HG03558 (cell line): ENCODE data around the gene ANTXR2.

Experiments
- ATAC-seq: cut with Tn5 transposase; IDR thresholded peaks from one replicate; pipeline ENCODE4 v1.9.1; 2021; ENCODE audit warnings: moderate number of reproducible peaks; ENCODE audit not compliant: unreplicated experiment; ENCODE audit errors: extremely low read depth

ANTXR2 gene

GRCh38 chr4:80070880-80071603, 2.0 kb downstream of the ANTXR2 start:
- ATAC-seq = no peak

DNA sequence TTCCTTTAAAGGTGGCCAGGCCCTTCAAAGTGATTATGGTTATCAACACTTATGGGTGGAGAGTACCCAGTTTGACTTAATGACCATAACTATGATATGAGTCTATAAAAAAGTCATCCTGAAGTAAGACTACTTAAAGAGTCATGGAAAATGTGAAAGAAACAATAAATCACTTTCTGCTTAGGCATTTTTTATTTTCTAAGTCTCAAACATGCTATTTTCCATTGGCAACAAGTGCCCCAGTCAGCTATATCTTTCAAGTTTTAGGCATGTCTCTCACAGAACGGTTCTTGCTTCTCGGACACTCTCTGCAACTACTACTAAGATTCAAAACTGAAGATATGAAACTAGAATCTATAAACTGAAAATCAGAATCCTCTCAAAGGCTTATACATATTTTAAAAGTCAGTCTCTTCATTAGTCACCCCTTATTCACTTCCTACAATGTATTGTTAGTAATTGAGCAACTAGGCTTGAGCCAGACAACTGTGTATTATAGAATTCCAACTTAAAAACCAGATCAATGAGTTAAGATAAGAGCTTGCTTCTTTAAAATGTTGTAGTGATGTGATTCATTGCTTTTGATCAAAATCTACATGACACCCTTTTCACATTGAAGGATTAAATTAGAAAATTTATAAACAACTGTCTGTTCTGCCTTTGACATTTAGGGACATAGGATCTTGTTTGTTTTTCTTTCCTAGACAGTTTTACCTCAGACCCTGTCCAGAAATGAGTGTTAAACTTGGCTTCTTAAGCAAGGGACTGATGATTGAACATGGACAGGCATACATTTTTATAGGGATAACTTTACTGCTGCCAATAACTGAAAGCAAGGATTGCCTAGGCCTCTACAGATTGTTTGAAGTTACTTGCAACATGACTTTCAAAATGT, 2.9 kb downstream of the ANTXR2 start:
- no peak for ATAC-seq

DNA sequence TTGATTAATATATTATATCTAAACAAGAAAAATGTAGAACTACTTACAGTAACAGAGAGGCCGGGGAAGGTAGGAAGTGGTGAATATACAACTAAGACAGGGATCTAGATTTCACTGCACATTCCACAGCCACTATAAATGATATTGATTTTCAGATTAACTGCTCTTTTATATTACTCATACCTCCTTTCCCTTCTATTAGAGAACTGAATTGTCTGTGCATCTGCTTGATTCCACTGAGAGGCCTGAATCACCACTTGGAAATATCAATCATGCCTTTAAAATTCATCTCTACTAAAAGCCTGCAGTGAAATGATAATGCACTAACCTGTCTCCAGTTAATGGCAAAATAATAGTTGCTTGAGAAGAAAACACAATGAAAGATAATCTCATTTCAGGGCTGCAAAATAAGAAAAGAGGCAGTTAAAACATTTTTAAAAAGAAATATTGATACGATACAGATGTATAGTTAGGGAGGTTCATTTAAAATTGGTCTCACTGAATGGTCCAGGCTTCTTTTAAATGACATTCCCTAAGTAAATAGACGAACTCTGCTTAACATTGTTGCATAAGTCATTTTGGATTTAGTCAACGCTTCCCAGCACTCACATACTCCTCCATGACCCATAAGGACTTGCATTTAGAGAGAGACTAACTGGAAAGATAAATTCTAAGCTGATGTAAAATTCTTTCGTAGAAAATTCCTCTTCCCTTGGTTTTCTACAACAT, 3.8 kb downstream of the ANTXR2 start:
- no peak for ATAC-seq

- ATAC-seq = no peak
These were observed 7.4 kb downstream of the ANTXR2 start for GRCh38 chr4:80065601-80066000.

DNA sequence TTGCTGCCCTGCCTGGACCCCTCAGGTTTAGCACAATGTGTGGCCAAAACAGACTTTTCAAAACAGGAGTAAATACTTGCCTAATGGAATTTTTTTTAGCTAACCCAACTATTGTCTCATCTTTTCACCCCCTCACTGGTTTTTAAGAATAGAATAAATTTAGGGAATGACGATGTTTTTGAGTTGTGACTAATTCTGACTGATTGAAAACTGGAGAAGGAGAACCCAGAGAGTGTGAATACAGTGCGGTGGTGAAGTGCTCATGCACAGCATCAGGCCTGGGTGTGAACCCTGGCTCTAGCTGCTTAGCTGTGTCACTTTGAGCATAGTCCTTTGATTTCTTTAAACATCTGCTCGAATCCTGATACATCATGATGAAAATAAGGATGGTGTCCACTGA, 10.5 kb downstream of the ANTXR2 start:
- no peak for ATAC-seq

- ATAC-seq = no peak
These were observed 12.2 kb downstream of the ANTXR2 start for GRCh38 chr4:80060804-80061203.

GRCh38 chr4:80058740-80059139, 14.3 kb downstream of the ANTXR2 start:
- peak; percentile 98 for ATAC-seq

GRCh38 chr4:80054375-80054774, 18.7 kb downstream of the ANTXR2 start:
- no peak for ATAC-seq

DNA sequence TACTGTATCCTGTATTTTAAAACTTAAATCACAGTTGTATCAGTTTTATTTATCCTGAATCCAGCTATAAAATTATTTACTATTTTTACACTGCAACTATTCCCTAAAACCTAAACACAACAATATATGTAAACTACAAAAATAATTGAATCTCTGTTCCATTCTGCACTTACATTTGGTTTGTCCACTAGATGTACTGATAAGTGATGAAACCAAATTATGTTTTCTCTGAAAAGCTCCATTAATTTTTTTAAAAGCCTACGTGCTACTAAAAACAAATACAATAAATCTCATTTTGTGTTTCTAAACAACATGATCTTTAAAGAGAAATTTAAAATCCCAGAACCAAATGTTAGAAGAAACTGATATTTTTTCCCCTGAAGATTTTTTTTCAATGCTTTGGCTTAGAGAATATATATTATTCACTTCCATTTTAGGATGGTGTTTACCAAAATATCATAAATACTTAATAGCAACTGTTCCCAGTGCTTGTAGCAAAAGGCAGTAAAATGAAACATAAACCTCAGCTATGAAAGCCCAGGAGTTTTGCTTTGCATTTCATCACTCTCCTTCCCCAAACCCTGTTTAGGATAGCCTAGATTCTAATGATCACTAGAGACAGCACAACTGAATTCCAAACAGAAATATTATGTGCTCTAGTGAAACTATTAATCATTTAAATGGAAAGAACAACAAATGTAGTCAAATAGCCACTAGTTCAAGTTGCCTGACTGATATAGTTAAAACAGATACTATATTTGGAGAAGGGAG, 19.7 kb downstream of the ANTXR2 start:
- ATAC-seq = no peak

DNA sequence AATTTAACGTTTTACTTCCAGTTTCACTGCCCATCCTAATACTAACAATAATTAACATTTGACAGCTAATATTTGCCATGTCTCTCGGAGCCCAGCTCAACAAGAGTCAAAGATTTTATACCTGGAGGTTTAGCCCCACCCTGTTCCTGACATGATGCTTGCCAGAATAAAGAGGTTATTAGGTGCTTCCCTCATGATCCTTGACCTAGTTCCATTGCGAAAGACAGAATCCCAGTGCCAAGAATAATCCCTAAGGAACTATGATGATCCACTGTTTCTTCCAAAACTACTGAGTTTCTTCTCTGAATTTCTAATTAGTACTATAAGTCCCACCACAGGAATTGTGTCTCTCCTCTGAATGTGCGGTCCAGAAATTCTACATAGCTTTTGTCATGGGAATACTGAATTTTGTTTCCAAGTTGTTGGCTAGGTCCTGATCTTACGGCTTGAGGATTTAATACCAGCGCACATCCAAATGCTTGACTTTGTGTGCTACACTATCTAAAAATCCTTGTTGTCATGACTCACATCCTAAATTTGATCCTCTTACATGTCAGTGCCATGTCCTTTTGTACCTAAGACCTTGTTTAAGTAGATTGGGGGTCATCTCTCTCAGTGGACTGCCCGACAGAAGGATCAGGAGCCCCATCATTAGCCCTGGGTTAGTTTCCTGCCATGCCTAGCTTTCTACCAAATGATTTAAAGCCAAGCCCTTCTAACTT, 23.1 kb downstream of the ANTXR2 start:
- ATAC-seq = no peak

GRCh38 chr4:80049402-80049801, 23.6 kb downstream of the ANTXR2 start:
- ATAC-seq = no peak

DNA sequence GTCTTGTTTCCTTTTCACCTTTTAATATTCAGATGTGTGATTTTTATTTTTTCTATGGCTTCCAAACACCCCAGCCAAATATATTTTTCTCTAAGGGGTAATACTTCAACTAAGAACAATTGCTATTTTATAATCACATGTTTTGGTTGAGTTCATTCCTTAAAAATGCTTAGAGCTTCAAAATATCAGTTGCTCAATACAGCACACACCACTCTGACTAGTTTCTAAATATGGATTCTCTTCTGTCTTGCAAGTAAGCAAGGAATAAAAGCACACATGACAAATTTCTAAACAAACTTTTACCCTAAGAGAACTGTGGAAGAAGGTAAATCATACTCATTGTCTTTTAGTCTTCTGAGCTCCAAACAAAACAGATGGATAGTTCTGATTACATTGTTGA, 27.2 kb downstream of the ANTXR2 start:
- no peak for ATAC-seq

DNA sequence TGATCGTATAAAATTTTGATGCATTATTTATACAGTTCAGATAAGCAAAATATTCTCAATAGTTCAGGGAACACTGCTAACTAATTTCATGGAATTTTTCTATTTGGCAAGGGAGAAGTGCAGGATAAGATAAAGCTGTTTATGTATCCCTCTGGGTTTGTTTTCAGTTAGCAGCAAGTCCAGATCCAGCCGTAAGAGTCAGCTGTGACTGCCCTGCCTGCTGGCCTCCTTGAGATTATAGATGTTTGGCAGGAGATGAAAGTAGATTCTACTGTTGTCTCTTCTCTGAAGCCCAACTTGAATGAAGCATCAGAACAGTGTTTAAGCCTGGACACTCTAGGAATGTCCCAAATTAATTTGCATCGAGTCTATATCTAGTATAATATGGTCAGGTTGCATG, 29.5 kb downstream of the ANTXR2 start:
- ATAC-seq = no peak

DNA sequence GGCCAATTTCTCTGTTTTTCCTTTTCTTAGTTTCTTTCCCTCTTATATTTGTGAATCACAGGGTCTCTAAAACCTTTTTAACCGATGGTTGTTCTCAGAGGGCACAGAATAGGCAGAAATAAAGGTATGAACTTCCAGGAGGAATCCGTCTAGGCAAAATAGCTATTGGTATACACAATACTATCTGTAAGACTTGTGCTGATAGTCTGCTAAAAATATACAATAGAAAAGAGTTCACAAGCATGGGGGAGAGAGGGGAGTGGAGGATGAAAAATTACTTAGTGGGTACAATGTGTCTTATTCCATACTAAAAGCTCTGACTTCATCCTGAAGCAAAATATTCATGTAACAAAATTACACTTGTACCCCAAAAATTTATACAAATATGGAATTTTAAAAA, 30.2 kb downstream of the ANTXR2 start:
- no peak for ATAC-seq

- ATAC-seq = no peak
These were observed 35.2 kb downstream of the ANTXR2 start for GRCh38 chr4:80037864-80038263.

DNA sequence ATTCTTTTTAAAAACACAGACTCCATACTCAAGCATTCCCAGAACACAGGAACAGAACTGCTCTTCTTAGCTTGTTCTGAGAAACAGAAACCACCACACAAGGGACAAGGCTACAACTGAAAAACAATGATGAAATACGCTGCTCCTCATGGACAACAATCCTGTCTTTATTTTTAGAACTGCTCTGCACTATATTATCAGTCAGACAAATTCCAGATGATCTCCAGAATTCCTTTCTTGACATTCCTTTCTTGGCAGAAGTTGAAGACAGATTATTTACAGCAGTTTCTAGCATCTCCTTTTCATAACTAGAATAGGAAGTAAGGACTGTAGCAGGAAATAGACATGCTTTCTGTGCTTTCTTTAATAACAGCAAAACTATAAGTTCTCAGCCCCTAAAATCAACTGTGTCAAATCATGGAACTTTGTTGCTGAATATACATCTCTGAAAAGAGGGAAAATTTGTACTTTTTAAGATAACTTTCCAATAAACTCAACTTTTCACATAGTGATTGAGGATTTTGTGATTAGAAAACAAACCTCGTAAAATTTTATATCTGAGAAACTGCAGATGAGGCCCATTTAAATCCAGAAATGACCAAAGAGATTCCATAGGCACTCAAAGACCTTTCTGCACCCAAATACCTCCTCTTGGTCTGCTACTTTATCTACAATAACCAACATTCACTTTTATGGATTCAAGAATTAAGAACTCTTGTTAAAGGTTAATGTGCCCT, 35.9 kb downstream of the ANTXR2 start:
- ATAC-seq = no peak

DNA sequence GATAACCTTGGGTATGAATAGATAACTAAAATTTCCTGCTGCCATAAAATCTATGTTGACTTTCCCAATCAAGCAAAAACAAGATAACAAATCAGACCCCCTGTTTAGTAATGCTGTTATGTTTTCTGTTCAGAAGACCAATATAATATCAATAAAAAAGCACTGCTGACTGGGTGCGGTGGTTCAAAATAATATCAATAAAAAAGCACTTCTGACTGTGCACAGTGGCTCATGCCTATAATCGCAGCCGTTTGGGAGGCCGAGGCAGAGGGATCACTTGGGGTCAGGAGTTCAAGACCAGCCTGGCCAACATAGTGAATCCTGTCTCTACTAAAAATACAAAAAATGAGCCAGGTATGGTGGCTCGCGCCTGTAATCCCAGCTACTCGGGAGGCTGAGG, 36.7 kb downstream of the ANTXR2 start:
- ATAC-seq = no peak

- no peak for ATAC-seq
These were observed 37.7 kb downstream of the ANTXR2 start for GRCh38 chr4:80035336-80035735.

DNA sequence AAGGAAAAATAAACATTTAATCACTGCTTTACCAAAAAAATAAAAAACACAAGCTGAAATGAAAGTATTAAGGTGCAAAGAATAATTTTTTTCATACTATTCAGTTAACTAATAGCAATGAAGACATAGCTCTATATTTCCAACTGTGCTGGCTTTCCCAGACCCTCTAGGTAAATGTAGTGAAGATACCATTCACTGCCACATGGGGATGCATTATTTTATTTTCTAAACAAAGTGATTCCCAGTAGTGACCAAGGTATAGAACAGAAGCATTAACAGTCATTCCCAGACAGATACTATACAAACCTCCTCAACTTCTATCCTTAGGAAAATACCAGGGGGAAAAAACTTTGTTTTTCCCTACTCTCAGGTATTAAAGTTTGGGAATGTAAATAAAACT, 39.4 kb downstream of the ANTXR2 start:
- no peak for ATAC-seq
